Measurements from ENCODE around the gene ACADM. TPM values are rescaled to one million over a fixed set of nuclear protein-coding genes. Genes with fewer than 3 reads are reported as not detected.

ACADM gene
- total RNA-seq, 4 donors from 2014 or later, result 45.9 to 71.5 (median 60.5) TPM

- TF ChIP-seq POLR2A (IDR thresholded peaks at IDR 0.05), result no peak
- TF ChIP-seq CTCF (IDR thresholded peaks at IDR 0.05), result no peak
- peak overlapping the region; percentile 22 to 97 (median 90) for H3K27ac ChIP-seq
- intact Hi-C loops (cut with DNase I), result no loop called here
Observed at GRCh38 chr1:75725266-75725665, 757 bp downstream of the ACADM start.

GRCh38 chr1:75725861-75726361 lies 1.4 kb downstream of the ACADM start:
- Histone ChIP-seq H3K36me3 (no peaks in the 10 kb centered on the region), H3K27ac (peak overlapping the region; percentile 22 to 97 (median 60)), H3K4me3 (peak overlapping the region; percentile 65 to 86 (median 80)), H3K4me1 (peaks cover 7 to 49% (median 17%) of the 10 kb centered on the region in 3 donors), H3K27me3 (no peaks in the 10 kb centered on the region), H3K9me3 (no peaks in the 10 kb centered on the region)
- TF ChIP-seq CTCF (IDR thresholded peaks at IDR 0.05), result no peak
- no peak for TF ChIP-seq POLR2A (IDR thresholded peaks at IDR 0.05)
- no peak for DNase-seq
- WGBS, 2 donors, result 45 to 57% methylated on average over 10 to 11 of the region's 11 CpGs
- intact Hi-C loops (cut with DNase I), result no loop called here

More at GRCh38 chr1:75725266-75725665, 757 bp downstream of the ACADM start:
- H3K4me3 ChIP-seq, result peak overlapping the region; percentile 65 to 86 (median 80)
- WGBS, 2 donors, result 10 to 14% methylated on average over 1 of the region's 1 CpG
- H3K9me3 ChIP-seq, result no peaks in the 10 kb centered on the region
- peaks cover 7 to 49% (median 17%) of the 10 kb centered on the region in 3 donors for H3K4me1 ChIP-seq
- no peaks in the 10 kb centered on the region for H3K27me3 ChIP-seq
- no peak for DNase-seq
- no peaks in the 10 kb centered on the region for H3K36me3 ChIP-seq

- peaks cover 7 to 40% (median 17%) of the 10 kb centered on the region in 3 donors for H3K4me1 ChIP-seq
- DNase-seq, result no peak
- TF ChIP-seq CTCF (IDR thresholded peaks at IDR 0.05) (no peak), POLR2A (IDR thresholded peaks at IDR 0.05) (no peak)
- H3K27me3 ChIP-seq, result no peaks in the 10 kb centered on the region
- intact Hi-C loops (cut with DNase I), result no loop called here
- H3K9me3 ChIP-seq, result no peaks in the 10 kb centered on the region
- H3K36me3 ChIP-seq, result peaks cover 0 to 11% (median 0%) of the 10 kb centered on the region in 3 donors
- no peak overlapping the region for H3K4me3 ChIP-seq
- no peak overlapping the region for H3K27ac ChIP-seq
- WGBS, 2 donors, result 52 to 64% methylated on average over 3 of the region's 3 CpGs
Observed at GRCh38 chr1:75727571-75727970, 3.1 kb downstream of the ACADM start.

GRCh38 chr1:75730432-75730831 lies 5.9 kb downstream of the ACADM start:
- 44 to 46% methylated on average over 2 of the region's 2 CpGs for WGBS, 2 donors

More at GRCh38 chr1:75730432-75730831, 5.9 kb downstream of the ACADM start:
- Histone ChIP-seq H3K4me1 (peaks cover 7 to 22% (median 11%) of the 10 kb centered on the region in 3 donors), H3K27ac (no peak overlapping the region), H3K9me3 (no peaks in the 10 kb centered on the region), H3K27me3 (no peaks in the 10 kb centered on the region), H3K36me3 (peaks cover 0 to 40% (median 0%) of the 10 kb centered on the region in 3 donors), H3K4me3 (no peak overlapping the region)
- DNase-seq, result no peak
- no peak for TF ChIP-seq CTCF (IDR thresholded peaks at IDR 0.05)
- no peak for TF ChIP-seq POLR2A (IDR thresholded peaks at IDR 0.05)
- intact Hi-C loops (cut with DNase I), result no loop called here

All from esophagus squamous epithelium (tissue), 5 donors.